CD4-positive, CD25-positive, alpha-beta regulatory T cell (primary cell): Measurements from ENCODE around the gene ACTL6B. TPM values are rescaled to one million over a fixed set of nuclear protein-coding genes. Genes with fewer than 3 reads are reported as not detected.

Experiments used
- ATAC-seq, 2 donors: fragments of 150-1000 bp; cut with Tn5 transposase; one replicate each; pipeline ENCODE4 v1.10.0; 2021; ENCODE audit warnings: low read depth in 2 of 2, moderate number of reproducible peaks in 2 of 2, moderate library complexity in 1 of 2
- DNase-seq, 3 donors: peaks; one replicate each; pipeline versions ENCODE4 v3.0.0 to v3.0.0-alpha.2; 2012 to 2022; ENCODE audit warnings: mixed read lengths in 1 of 3
- H3K27ac ChIP-seq: one replicate; pipeline ENCODE4 v1.7.0; 2013; ENCODE audit warnings: mild to moderate bottlenecking, low read length; ENCODE audit not compliant: insufficient read depth, poor library complexity, severe bottlenecking
- H3K27me3 ChIP-seq: one replicate; pipeline ENCODE4 v1.7.0; 2013; ENCODE audit warnings: low read length; ENCODE audit not compliant: control insufficient read depth, insufficient read depth
- H3K36me3 ChIP-seq: one replicate; pipeline ENCODE4 v1.7.0; 2013; ENCODE audit warnings: mild to moderate bottlenecking, low read length, moderate library complexity; ENCODE audit not compliant: control insufficient read depth, insufficient read depth
- H3K4me1 ChIP-seq: 2 replicates; pipeline ENCODE4 v1.7.0; 2013; ENCODE audit warnings: mild to moderate bottlenecking, low read length; ENCODE audit not compliant: insufficient read depth, control insufficient read depth, poor library complexity, severe bottlenecking
- H3K4me3 ChIP-seq: one replicate; pipeline ENCODE4 v1.7.0; 2013; ENCODE audit warnings: low read depth, mild to moderate bottlenecking, low read length, moderate library complexity
- H3K9me3 ChIP-seq, 2 experiments: 1 replicate in 1 of 2; 2 replicates in 1 of 2; pipeline ENCODE4 v1.7.0; 2013; ENCODE audit warnings: low read length in 2 of 2, mild to moderate bottlenecking in 1 of 2, moderate library complexity in 1 of 2; ENCODE audit not compliant: control insufficient read depth in 2 of 2
- H3K27ac Mint-ChIP-seq, 3 donors: one replicate each; pipeline ENCODE4 v1.8.0; 2020 to 2022; ENCODE audit warnings: mild to moderate bottlenecking in 3 of 3, mixed read lengths in 3 of 3, moderate library complexity in 2 of 3
- H3K27me3 Mint-ChIP-seq: one replicate; pipeline ENCODE4 v1.8.0; 2022; ENCODE audit warnings: mild to moderate bottlenecking, mixed read lengths
- H3K36me3 Mint-ChIP-seq: one replicate; pipeline ENCODE4 v1.8.0; 2020; ENCODE audit warnings: mixed read lengths
- H3K4me1 Mint-ChIP-seq, 4 donors: one replicate each; pipeline ENCODE4 v1.8.0; 2020 to 2022; ENCODE audit warnings: mixed read lengths in 4 of 4, mild to moderate bottlenecking in 1 of 4
- H3K4me3 Mint-ChIP-seq, 4 donors: one replicate each; pipeline ENCODE4 v1.8.0; 2020 to 2022; ENCODE audit warnings: mild to moderate bottlenecking in 4 of 4, mixed read lengths in 4 of 4, moderate library complexity in 3 of 4
- H3K9me3 Mint-ChIP-seq, 7 donors: one replicate each; pipeline ENCODE4 v1.8.0; 2020 to 2022; ENCODE audit warnings: mixed read lengths in 7 of 7, mild to moderate bottlenecking in 3 of 7, moderate library complexity in 2 of 7
- polyA plus RNA-seq, 4 donors: library from polyadenylated mRNA; unstranded; fragments of 300-500 nt; fragmentation: Illumina TruSeq; gene quantifications; one replicate each; pipeline ENCODE4 v1.2.3, GENCODE V29; 2021
- total RNA-seq: library from RNA; stranded (reverse); gene quantifications from one replicate; pipeline ENCODE4 v1.2.3, GENCODE V29; 2022

ACTL6B gene
- total and polyA plus RNA-seq, 5 donors from 2014 or later, result not detected

DNA sequence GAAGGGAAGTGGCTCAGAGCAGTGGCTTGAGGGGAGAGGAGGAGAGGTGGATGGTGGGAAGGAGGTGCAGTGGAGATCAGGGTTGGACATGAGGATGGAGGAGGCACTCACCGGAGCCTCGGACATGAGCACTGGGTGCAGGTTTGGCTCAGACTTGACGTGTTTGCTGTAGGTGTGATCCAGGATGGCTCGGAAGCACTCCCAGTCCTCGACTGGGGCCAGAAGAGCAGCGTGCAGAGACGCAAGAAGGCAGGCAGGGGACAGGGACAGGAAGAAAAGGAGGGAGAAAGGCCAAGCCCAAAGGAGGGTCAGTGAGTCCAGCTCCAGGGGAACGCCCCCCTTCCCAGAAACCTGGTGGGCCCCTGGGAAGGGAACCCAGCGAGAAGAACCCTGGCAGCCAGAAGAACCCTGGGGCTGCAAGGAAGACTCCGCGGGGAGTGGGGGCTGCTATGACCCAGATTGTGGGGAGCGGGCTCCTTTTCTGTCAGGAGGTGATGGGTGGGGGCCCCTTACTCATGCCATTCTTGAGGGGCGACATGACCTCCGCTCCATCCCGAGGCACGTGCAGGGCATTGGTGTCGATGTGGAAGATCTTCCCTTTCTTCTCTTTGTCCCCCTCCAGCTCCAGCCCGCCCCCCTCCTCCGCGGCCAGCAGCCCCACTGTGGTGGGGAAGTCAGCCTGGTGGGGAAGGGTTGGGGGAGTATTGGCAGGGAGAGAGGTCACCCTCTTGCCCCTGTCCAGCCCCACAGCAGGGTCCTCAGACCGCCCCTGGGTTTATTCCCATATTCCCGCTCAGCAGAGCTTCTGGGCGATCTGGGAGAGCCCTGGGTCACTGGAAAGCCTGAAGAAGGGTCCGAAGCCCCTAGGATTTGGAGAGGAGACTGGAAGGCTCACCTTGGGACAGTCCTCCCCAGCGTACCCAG, 1.1 kb downstream of the ACTL6B start:
- Mint-ChIP-seq H3K4me1 (peaks cover 0 to 9% (median 3%) of the 10 kb centered on the region in 4 donors), H3K36me3 (no peaks in the 10 kb centered on the region), H3K4me3 (no peak overlapping the region), H3K27me3 (peaks cover 66% of the 10 kb centered on the region), H3K27ac (peak overlapping the region in 1 of 3 donors; percentile 48), H3K9me3 (peaks cover 0 to 6% (median 0%) of the 10 kb centered on the region in 7 donors)
- Histone ChIP-seq H3K27me3 (peaks cover 18% of the 10 kb centered on the region), H3K27ac (no peak overlapping the region), H3K36me3 (no peaks in the 10 kb centered on the region), H3K4me1 (peaks cover 9% of the 10 kb centered on the region), H3K9me3 (no peaks in the 10 kb centered on the region), H3K4me3 (no peak overlapping the region)
- ATAC-seq, result no peak
- no peak for DNase-seq

DNA sequence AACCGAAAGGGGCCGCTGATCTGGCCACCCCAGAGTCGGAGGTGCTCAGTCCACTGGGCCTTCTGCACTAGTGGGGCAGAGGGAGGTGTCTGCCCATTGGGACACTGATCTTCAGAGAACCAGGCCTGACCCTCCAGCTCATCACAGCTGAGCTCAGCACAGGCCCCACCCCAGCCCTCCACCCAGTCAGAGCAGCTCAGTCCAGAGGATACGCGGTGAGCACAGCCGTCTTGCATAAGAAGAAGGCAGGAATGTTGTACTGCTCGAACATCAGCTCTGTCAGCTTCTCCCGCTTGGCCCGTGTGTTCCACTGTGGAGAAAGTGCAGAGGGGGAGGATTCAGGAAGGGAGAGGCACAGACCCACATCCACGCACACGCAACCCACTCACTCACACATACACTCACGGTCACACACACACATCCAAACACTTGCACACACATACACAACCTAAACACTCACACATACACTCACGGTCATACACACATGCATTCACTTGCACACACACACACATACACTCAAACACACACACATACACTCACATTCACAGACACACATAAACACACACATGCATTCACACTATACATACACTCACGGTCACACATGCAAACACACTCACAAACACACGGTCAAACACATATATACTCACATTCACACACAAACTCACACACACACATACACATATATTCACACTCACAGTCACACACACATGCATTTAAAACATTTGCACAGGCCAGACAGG, 6.3 kb downstream of the ACTL6B start:
- no peak overlapping the region for H3K27ac Mint-ChIP-seq
- no peaks in the 10 kb centered on the region for H3K9me3 ChIP-seq
- no peak for ATAC-seq

DNA sequence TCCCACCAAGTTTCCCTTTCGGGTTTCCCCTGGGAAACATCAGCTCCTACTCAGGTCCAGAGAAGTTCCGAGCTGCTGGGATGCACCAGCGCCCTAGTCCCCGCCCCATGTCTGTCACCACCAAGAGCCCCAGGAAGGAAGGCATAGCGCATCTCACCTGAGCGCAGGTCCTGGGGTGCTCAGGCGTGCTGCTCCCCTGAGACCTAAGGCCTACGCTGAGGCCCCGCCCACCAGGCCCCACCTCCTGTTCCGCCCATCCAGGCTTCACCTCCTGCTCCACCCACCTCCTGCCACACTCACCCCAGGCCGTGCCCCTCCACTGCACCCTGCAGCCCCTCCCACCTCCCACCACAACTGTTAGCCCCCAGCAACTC, 13.7 kb downstream of the ACTL6B start:
- Mint-ChIP-seq H3K27ac (no peak overlapping the region), H3K27me3 (peaks cover 5% of the 10 kb centered on the region), H3K4me1 (peaks cover 0 to 4% (median 0%) of the 10 kb centered on the region in 4 donors), H3K36me3 (no peaks in the 10 kb centered on the region), H3K9me3 (no peaks in the 10 kb centered on the region), H3K4me3 (no peak overlapping the region)
- H3K27me3 ChIP-seq, result no peaks in the 10 kb centered on the region
- no peak overlapping the region for H3K4me3 ChIP-seq
- H3K27ac ChIP-seq, result no peak overlapping the region
- ATAC-seq (peak in 1 of 2 donors; percentile 28), DNase-seq (peak in 1 of 3 donors; percentile 46)
- no peaks in the 10 kb centered on the region for H3K4me1 ChIP-seq
- no peaks in the 10 kb centered on the region for H3K36me3 ChIP-seq
- H3K9me3 ChIP-seq, result no peaks in the 10 kb centered on the region

More for the DNA sequence above, 6.3 kb downstream of the ACTL6B start:
- H3K4me1 ChIP-seq, result no peaks in the 10 kb centered on the region
- Mint-ChIP-seq H3K4me3 (peak overlapping the region in 1 of 4 donors; percentile 15), H3K36me3 (no peaks in the 10 kb centered on the region), H3K9me3 (peaks cover 0 to 2% (median 0%) of the 10 kb centered on the region in 7 donors), H3K4me1 (peaks cover 0 to 11% (median 3%) of the 10 kb centered on the region in 4 donors), H3K27me3 (peaks cover 30% of the 10 kb centered on the region)
- H3K36me3 ChIP-seq, result no peaks in the 10 kb centered on the region
- H3K4me3 ChIP-seq, result no peak overlapping the region
- H3K27ac ChIP-seq, result no peak overlapping the region
- H3K27me3 ChIP-seq, result peaks cover 10% of the 10 kb centered on the region
- DNase-seq, result no peak

DNA sequence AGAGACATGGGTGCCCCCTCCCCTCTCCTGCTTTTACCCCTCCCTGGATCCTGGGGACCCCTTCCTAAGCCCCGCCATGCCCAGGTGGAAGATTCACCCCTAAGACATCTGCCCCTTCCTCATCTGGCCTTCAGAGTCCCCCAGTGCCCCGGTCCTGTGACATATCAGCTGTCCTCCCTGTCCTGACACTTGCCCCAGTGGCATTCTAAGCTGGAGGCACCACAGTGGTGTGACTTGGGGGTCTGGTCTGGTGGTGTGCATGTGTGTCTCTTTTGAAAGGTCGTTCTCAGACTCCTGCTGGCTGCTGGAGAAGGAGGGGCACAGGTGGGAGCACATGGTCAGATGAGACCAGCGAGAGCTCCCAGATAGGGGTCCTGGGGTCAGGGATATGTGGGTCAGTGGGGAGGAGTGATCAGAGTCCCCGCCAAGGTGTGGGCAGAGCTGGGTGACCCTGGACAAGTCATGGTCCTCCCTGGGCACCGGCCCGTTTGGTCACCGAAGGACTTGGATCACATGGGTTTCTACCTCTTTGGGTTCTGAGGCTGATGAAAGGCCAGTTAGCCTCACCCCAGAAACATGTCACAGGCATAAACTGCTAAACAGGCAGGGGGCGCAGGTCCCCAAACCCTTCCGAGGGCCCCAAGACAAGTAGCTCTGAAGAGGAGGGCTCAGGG, 14.3 kb downstream of the ACTL6B start:
- Mint-ChIP-seq H3K27ac (no peak overlapping the region), H3K9me3 (no peaks in the 10 kb centered on the region), H3K36me3 (no peaks in the 10 kb centered on the region), H3K27me3 (peaks cover 5% of the 10 kb centered on the region), H3K4me3 (no peak overlapping the region), H3K4me1 (peaks cover 0 to 4% (median 0%) of the 10 kb centered on the region in 4 donors)
- DNase-seq (no peak), ATAC-seq (no peak)
- no peaks in the 10 kb centered on the region for H3K27me3 ChIP-seq
- no peaks in the 10 kb centered on the region for H3K4me1 ChIP-seq
- no peaks in the 10 kb centered on the region for H3K36me3 ChIP-seq
- no peaks in the 10 kb centered on the region for H3K9me3 ChIP-seq
- no peak overlapping the region for H3K27ac ChIP-seq
- H3K4me3 ChIP-seq, result no peak overlapping the region

DNA sequence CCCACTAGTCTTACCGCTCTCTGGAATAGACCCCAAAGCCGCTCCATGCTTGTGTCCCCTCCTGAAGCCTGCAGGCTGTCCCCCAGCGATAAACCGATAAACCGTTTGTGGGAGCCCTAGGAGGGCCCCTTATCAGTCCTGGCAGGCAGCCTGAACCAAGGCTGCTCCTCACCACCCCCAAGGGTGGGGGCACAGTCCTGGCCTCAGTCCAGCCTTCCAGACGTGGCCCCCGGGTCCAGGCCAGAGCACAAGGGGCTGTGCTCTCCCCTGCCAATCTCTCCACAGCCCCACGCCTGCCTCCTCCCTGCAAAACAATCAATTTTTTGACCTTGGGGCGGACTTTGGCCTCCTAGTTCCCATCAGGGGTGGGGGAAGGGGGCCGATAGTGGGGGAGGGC, 14.8 kb downstream of the ACTL6B start, which contains the start of gene TFR2:
TSS of gene TFR2 (minus strand) at position 90 of the 397 bp plus-strand sequence. CDS start at position 47, 43 bp downstream.
- peaks cover 0 to 4% (median 0%) of the 10 kb centered on the region in 4 donors for H3K4me1 Mint-ChIP-seq
- H3K27me3 Mint-ChIP-seq, result peaks cover 5% of the 10 kb centered on the region
- H3K4me1 ChIP-seq, result no peaks in the 10 kb centered on the region
- H3K27me3 ChIP-seq, result no peaks in the 10 kb centered on the region
- H3K36me3 ChIP-seq, result no peaks in the 10 kb centered on the region
- DNase-seq (no peak), ATAC-seq (no peak)
- no peaks in the 10 kb centered on the region for H3K36me3 Mint-ChIP-seq
- no peak within 1 kb of the TSS for H3K27ac Mint-ChIP-seq
- H3K4me3 Mint-ChIP-seq, result no peak within 1 kb of the TSS
- H3K4me3 ChIP-seq, result no peak within 1 kb of the TSS
- H3K9me3 Mint-ChIP-seq, result no peaks in the 10 kb centered on the region
- no peaks in the 10 kb centered on the region for H3K9me3 ChIP-seq
- H3K27ac ChIP-seq, result no peak within 1 kb of the TSS

DNA sequence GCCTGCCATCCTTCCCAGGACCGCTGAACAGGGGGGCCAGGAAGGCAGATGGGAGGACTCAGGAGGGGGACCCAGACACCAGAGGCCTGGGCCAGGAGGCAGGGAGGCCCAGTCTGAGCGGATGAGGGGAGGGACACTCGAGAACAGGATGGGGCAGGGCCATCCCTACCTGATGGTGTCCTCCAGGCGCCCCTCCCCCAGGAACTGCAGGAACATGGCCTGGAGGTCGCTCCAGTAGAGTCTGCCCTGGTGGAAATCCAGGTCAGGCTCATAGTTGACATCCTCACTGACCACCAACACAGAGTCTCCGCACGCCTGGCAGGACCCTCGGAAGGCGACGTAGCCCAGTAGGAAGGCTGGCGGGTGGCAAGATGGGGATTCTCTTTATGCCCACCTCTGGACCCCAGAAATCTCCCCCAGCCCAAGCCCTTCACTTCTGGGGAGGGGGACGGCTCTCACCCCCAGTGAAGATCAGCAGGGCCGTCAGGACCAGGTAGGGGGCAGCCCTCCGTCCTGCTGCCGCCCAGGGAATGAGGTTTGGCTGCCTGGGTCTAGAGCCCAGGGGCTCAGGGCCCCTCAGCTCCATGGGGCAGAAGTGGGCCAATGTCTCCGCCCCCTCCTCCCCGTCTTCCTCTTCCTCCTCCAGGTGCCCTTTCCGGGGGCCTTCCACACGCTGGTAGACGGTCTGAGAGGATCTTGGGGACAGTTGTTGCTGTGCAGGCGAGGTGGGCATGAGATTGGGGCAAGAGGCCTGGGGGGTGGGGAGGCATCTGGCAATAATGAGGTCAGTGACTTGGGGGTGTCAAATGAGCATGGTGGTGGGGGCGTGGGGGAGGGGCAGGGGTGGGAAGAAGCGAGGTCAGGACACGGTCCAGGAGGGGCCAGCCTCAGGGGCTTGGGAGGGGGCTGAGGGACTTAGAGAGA, 15.5 kb downstream of the ACTL6B start:
- ATAC-seq (no peak), DNase-seq (no peak)
- Mint-ChIP-seq H3K4me3 (no peak overlapping the region), H3K27ac (no peak overlapping the region), H3K36me3 (no peaks in the 10 kb centered on the region), H3K27me3 (peaks cover 5% of the 10 kb centered on the region), H3K9me3 (no peaks in the 10 kb centered on the region), H3K4me1 (peaks cover 0 to 4% (median 0%) of the 10 kb centered on the region in 4 donors)
- H3K27me3 ChIP-seq, result no peaks in the 10 kb centered on the region
- no peaks in the 10 kb centered on the region for H3K36me3 ChIP-seq
- H3K4me3 ChIP-seq, result no peak overlapping the region
- H3K9me3 ChIP-seq, result no peaks in the 10 kb centered on the region
- H3K27ac ChIP-seq, result no peak overlapping the region
- H3K4me1 ChIP-seq, result no peaks in the 10 kb centered on the region
